HPDE6-E6E7 (cell line): ENCODE data around the gene DLGAP1.

Experiments
- DNase-seq: peaks from one replicate; pipeline ENCODE4 v3.0.0; 2011; ENCODE audit warnings: missing footprints; ENCODE audit errors: extremely low spot score

Gene DLGAP1

DNA sequence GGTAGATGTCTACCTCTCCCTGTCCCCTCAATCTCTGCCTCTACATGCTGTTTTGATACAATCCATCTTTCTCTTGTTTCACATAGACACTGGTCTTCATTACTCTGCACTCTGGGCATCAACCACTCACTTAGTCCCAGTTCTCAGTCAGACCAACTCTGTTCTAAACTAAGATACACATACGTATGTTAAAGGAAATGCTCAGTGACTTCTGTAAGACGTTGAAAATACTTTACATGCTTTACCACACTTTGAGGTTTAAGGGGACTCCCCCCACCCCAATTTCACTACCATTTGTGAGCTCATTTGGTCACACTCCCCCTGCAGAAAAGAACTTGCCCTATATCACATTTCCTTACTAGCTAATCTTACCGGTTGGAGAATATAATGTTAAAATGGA is 507.7 kb downstream of the DLGAP1 start:
- DNase-seq = no peak

DNA sequence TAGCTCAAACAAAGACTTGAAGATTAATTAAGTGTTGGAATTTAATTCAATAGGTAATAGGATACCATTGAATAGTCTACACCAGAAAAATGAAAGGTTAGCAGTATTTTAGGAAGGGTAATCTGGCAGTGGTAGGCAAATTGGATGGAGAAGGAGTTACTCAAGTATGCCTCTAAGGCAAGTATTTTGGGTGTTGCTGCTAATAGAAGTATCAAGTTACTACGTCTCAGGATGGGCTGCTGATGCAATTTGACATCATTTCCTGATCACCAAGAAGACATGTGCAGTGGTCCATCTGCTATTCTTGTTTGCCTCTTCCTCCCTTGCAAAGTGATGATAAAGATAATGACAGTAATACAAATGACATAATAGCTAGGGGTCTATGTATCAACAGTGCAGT is 519.8 kb downstream of the DLGAP1 start:
- no peak for DNase-seq

DNA sequence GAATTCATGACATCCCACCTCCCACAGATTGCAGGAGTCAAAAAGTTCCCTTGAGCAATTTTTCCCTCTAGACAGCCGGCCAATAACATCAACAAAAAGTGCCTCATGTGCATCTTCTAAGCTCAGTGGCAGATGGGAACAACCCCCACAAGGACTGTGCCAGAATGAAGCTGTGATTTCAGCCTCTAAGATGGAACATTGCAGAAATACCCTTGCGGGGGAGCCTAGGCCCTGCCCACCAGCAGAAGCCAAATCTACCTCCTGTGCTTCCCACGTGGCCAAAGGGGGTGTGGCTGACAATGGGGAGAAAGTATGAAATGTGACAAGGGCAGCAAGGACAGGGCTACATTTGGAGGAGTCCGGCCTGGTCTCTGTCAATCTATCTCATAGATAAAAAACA is 522.8 kb downstream of the DLGAP1 start:
- no peak for DNase-seq

DNA sequence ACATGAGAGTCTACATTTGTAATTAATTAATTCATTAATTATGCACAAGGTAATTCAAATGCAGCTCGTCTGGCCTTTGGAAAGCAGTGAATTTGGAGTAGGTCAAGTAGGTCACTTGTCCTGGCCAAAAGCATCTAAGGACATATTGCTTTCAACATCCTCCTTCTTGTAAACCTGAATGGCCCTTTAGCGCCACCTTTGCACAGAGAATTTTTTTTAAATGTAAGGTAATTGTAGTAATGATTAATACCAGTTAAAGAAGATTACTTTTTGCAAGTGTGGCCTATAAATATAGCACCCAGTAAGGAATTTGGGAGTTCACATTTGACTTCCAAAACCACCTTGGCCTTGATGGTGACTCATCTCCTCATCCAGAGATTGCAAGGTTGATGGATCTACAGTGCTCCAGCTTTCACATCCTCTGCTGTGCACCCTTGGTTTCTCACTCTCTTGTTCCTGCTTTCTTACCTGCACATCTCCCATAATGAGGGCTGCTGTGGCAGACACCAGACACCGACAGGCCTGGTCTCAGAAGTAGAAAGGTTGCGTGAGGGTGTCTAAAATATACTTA is 523.5 kb downstream of the DLGAP1 start:
- no peak for DNase-seq

DNA sequence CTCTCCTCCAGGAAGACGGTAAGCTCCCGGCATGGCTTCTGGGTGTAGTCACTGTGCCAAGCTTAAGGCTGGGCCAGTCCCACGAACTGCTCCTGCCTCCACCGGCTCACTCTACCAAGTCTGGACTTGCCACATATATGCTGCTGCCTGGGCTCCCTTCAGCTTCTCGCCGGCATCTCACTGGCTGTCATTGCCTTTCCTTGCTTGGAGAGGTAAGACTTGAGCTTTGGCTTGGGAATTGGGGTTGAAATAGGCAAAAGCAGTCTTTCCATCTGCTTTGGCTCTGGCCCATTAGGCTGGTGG is 524.1 kb downstream of the DLGAP1 start:
- no peak for DNase-seq

DNA sequence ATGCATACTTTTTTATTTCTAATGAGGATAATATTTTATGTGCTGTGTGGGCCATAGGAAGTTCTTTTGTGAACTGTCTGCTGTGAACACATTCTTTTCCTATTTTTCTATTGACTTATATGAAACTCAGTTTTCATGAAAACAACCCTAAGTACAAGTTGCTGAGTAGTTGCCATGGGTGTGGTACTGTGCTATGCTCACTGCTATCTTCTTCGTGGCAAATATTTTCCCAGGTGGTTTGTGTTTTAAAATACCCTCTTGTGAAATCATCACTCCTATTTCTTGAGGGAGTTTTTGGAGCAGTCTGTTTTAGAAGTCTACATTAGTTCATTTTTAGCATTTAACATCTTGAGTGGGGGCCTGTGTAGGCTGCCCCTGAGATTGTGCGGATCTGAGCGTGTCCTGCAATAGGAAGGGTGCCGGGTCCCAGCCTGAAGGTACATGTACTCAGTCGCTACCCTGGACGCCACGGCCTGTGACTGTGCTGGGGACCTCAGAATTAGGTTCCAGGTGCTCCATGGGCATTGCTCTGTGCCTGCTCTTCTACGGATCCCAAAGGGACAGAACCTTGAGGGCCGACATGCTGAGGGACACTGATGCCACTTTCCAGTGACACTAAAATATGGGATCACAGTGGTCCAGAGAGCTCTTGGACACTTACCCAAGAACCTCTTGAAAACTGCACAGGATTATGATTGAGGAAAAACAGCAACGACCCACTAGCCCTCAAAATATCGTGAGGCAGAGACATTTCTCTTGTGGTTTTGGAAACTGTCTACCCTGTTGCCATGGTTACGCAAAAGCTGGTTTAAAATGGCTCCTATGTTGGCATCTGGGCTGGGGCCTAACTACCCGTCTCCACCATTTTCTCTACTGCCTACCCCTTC is 524.7 kb downstream of the DLGAP1 start:
- no peak for DNase-seq

DNA sequence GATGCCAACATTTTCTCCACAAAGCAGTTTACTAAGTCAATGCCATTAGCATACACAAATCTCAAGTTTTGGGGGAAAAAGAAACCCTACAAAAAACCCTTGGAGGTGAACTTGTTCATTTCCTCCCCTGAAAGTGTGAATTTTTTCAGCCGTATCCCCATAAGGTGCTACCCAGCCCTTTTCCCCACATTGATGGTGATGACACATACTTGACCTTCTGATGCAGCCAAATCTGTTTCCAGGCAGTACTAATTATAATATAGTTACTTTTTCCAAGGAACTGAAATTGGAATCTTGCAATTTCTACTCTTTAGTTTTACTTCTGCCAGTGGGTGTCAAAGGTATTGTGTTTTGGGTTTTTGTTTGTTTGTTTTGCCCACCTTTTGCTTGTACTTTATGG is 530.7 kb downstream of the DLGAP1 start:
- DNase-seq = no peak

DNA sequence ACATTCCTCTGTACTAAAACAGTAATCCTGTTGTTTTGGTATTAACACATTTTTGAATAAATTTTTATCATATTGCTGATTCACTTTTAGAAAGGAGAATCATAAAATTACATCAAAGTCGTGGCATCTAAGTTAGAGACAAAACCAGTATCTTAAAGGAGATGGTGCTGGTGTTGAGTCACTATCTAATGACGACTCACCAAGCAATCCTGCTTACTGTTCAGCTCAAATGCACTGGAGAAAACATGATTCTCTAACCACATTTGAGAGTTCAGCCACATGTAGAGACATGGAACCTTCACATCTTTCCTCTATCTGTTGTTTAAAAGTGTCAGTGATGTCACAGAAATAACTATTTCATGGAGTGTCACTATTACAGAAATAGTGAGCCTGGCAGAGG is 531.4 kb downstream of the DLGAP1 start:
- peak; percentile 7 for DNase-seq

DNA sequence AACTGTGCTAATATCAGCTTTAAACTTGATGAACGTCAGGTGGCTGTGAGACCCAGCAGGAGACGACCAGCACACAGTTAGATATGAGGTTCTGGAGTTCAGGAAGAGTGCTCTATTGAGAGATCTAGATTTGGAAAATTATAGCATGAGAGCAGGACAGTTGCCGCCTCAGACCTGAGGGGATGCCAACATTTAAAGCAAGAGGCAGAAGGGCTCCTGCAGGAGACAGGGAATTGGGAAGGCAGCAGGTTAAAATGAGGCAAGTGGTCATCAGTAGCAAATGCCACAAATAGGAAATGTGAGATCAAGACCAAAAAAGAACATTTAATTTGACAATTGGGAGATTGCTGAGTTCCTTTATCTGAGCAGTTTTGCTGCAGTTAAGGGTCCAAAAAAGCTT is 533.3 kb downstream of the DLGAP1 start:
- no peak for DNase-seq

DNA sequence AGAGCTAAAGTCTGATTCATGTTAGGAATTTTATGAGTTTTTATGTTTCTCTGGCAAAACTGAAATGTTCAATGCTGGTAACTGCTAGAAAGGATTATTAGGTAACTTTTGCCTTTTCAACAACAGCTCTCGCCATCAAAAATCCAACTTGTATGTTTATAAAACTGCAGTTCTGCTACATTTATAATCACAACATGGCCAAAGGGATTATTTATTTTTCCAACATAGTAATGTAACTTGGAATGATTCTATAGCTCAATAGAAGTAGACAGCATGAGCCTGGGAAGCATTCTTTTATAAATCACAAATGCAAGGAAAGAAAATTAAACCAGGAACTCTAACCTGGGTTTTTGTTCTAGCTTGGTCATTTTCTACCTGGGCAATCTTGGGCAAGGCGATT is 534.3 kb downstream of the DLGAP1 start:
- DNase-seq = no peak

DNA sequence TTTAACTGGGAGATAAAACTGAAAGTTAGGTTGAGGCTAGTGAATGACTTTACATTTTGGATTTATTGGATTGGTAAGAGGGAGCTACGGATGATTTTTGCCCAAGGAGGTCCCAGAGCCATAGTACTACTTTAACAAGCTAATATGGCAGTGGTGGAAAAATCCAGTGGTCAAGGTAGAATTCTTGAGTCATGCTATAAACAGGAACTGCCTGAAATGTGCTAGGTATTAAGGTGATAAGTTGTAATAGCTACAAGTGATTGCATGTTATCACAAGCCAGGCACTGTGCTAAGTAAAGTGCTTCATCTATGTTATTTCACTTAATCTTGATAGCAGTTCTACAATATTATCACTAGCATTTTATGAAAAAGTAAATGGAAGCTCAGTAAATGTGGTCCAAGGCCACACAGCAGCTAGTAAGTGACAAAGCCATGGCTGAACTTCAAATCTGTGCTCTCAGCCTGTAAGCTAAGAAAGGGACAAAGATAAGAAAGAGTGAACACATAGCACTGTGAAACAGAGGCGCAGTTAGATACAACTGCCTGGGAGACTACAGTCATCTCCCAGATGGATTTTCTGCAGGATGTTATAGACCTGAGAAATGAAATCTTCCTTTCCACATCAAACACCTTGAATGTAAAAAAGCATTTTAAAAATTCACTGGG is 535.6 kb downstream of the DLGAP1 start:
- DNase-seq = no peak

DNA sequence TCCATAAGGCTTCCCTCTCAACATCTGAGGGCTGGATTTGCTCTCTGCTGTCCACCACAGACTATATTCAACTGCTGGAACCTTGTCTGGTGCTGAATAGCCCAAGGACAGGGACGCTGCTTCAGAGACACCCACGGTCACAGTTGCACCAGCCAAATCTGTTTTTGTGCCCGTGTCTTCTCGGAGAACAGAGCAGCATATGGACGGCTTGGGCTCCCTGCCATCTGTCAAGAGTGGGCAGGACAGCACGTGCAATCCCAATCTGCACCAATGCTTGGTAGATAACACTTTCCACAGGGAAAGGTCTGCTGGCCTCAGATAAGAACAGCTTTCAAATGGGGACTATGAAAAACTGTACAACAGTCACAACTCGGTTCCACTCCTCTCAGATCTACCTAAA is 539.0 kb downstream of the DLGAP1 start:
- no peak for DNase-seq

DNA sequence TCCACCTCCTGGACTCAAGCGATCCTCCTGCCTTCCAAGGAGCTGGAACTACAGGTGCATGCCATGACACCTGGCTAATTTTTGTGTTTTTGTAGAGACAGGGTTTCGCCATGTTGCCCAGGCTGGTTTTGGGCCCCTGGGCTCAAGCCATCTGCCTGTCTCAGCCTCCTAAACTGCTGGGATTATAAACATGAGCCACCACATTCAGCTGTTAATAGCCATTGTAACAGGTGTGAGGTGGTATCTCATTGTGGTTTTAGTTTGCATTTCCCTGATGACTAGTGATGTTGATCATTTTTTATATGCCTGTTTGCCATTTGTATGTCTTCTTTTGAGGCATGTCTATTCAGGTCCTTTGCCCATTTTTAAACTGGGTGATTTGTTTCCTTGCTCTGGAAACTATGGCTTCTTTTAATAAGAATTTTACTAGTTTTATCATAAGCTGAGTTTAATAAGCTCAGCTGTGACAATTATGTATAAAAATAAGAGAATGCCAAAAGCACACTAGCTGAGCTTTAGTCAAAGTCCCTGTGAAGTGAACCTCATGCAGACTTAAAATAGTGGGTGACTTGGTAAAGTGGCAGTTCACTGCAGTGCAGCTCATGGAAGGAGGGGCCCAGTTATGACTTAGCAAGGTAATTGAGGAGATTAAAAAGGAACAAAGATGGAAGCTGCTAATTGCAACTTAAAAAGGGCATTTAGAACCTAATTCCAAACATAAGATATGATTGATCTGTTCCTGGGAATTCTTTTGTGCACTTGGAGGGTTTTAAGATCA is 540.1 kb downstream of the DLGAP1 start:
- no peak for DNase-seq

DNA sequence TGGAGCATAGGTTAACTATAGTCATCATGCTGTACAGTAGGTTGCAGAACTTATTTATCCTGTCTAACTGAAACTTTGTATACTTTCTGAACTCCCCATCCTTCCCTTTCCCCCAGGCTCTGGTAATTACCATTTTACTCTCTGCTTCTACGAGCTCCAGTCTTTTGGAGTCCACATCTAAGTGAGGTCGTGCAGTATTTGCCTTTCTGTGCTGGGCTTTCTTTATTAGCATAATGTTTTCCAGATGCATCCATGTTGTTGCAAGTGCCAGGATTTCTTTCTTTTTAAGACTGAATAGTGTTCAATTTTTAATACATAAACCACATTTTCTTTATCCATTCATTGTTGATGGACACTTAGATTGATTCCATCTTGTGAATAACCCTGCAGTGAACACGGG is 541.0 kb downstream of the DLGAP1 start:
- DNase-seq = no peak

DNA sequence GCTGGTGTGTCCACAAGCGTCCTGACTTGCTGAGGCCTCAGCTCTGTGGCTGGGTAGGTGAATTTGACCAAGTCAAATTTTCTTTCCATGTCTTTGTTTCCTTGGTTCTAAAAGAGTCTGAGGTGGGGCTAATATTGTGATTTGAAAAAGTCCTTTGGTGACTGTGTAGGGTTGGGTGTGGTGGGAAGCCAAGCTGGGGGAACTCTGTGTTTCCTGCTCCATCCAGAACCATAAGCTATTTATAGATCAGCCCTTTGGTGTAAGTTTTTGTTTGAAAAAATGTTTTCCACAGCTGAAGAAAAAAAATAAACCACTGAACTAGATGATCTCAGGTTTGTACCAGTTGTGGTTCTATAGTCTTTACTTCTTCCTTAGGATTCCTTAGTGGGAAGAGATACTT is 542.4 kb downstream of the DLGAP1 start:
- DNase-seq = no peak

DNA sequence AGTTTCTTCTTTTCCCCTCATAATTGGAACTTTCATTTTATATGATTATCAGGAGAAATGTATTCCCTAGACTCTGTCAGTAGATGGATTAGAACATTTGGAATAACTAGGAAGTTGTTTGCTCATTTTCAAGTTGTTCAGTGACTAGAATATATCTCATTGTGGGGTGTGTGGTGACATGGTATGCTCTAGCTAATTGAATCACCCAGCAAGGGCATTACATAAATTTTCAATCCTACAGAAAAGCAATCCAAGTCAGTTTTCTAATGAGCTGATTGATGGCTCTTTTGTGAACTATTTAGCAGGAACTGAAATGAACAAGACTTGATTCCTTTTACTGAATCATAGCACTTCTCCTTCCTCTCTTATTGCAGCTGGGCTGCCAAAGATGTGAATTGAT is 543.7 kb downstream of the DLGAP1 start:
- DNase-seq = no peak

DNA sequence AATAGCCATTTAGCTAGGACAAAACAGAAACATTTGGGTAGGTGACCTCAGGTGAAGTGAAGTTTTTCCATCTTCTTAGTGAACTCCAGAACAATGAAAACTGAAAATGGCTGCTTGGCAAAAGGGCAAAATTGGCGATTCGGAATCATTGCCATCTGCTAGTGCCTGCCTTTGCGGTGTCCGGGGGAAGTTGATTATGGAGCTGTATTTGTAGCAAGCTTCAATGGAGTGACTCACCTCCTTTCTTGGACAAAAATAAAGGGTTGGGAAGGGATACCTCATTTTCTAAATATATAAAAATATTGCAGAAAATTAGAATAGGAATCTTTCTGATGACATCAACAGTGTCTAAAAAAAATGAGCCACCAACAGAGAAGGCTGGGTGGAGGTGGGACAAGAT is 544.6 kb downstream of the DLGAP1 start:
- DNase-seq = no peak

DNA sequence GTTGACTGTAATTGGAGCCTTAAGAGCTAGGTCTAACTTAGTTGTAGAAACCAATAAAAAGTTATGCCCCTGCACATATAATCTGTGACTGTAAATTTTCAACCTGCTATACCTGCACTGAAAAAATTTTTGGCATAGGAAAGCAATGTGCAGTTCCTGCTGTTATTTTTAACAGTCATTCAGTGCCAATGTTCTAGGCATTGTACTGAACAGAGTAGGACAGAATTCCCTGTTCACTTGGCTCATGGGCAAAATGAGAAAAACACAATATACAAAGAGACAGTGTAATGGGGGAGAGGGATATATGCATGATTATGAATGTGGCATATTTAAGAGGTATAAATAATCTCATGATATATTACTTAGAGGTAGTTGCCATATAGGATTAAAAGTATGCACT is 547.2 kb downstream of the DLGAP1 start:
- no peak for DNase-seq

DNA sequence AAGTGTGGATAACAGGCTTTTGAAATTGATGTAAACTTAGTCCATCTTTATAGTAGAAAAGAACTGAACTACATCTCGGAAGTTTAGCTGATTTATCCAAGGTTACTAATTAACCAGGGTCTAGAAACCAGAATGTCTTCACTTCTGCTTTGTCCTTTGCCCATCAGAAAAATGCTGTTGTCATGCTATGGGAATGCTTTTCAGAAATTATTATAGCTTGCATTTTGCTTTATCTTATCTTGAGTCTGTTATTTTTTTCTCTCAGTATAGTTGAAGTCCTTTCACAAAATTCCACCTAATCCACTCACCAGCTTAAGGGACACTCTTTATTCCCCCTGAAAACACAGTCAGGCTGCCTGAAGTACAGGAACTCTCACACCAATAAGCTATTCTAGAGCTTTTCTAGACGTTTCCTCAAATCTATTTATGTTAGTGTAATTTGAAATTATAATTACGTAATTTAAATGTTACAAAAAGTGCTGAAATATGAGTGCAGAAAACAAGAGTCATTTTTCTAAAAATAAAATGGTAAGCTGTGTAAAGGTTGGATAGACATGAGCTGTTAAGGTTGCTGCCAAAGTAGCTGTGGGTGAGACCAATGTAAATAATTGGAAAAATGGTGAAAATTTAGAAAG is 548.9 kb downstream of the DLGAP1 start:
- DNase-seq = no peak

DNA sequence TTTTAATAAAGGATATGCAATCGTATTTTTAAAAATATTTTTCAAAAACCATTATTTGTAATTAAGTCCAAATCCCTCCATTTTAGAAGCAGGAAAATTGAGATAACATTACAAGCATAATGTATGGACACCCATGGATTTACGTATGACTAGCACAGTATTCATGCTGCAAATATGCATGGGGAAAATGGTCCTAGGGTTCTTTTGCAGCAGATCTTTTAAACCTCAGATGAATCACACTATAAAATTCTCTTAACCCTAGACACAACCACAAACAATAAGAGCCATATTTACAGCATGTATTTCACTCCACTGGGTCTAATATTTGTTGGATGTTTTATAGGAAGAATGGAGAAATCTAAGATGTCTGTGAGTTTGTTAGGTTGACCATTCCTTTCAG is 551.8 kb downstream of the DLGAP1 start:
- peak; percentile 55 for DNase-seq

DNA sequence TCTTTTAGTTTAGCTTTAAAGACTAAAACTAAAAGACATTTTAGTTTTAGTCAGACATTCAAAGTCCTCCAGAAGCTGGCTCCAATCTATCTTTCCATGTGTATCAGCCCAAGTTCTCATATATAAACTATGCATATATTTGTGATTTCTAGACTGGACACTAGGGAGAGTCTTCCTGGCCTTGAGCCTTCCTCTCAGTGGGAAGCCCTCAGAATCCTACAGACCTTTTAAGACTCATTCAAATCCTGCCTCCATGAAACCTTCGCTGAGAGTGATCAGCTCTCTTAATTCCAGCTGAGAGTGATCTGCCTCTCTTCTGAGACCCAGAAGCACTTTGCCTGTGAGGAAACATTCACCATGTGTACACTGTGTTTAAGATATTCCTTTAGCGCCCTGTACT is 552.4 kb downstream of the DLGAP1 start:
- DNase-seq = no peak

DNA sequence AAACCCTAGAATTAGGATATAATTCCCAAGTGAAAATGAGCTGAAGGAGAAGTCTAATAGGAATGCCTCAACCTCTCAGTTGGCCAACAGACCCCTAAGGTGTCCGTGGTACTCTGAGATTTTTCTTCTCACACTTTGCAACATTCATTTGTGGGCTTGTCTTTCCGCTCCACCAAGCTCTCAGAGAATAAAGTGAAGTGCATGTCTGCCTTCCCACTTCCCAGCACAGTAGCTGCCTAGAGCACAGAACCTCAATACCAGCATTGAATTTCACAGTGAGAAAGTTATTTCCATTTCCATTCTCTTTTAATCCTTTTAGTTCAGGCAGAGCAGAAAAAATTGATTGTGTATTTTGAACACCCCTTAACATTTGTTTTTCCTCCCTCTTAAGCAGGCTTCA is 553.3 kb downstream of the DLGAP1 start:
- DNase-seq = no peak
